GM12801 (cell line): ENCODE measurements around the gene TRAPPC3L.

Experiments used
- TF ChIP-seq, protein P1 (sequence below): IDR thresholded peaks from one replicate; pipeline ENCODE4 v1.5.1; 2011; ENCODE audit warnings: control low read depth; ENCODE audit not compliant: insufficient read length; ENCODE audit errors: extremely low read depth

The TRAPPC3L gene

DNA sequence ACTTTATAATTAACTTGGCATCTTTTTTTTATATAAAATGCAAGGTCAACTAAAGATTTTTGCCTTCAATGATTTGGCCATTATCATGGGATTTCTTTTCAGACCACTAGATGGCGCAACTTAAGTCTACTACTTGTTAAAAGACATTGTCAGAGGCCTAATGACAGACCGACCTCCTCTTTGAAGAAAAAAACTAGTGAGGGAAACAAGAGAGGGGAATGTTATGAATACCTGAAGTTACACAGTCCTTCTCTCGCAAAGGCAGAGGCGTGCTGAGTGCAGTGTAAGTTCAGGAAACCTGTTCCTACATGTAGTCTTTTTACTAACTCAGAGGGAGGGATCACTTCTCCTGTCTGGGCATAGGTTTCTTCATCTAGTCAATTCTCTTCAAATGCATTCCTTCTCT, 9.3 kb downstream of the TRAPPC3L start:
- TF ChIP-seq, protein P1, sequence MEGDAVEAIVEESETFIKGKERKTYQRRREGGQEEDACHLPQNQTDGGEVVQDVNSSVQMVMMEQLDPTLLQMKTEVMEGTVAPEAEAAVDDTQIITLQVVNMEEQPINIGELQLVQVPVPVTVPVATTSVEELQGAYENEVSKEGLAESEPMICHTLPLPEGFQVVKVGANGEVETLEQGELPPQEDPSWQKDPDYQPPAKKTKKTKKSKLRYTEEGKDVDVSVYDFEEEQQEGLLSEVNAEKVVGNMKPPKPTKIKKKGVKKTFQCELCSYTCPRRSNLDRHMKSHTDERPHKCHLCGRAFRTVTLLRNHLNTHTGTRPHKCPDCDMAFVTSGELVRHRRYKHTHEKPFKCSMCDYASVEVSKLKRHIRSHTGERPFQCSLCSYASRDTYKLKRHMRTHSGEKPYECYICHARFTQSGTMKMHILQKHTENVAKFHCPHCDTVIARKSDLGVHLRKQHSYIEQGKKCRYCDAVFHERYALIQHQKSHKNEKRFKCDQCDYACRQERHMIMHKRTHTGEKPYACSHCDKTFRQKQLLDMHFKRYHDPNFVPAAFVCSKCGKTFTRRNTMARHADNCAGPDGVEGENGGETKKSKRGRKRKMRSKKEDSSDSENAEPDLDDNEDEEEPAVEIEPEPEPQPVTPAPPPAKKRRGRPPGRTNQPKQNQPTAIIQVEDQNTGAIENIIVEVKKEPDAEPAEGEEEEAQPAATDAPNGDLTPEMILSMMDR = no peak

DNA sequence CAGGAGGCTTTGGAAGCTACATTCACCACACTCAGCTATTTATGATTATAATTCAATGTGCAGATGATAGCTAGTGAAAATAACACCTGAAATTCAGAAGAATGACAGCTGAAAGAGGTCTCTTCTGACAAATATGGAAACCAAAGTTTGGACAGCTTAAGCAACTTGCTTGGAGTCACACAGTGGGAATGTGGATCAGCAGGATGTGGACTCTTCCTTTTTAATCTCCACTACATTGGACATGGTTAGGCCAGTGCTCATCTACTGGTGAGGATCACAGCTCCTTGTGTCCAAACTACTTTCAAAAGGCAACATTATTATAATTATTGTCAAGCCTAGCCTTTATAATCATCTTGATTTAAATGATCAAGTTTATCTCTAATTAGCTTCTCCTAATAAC, 10.4 kb downstream of the TRAPPC3L start:
- TF ChIP-seq, protein P1 = no peak

DNA sequence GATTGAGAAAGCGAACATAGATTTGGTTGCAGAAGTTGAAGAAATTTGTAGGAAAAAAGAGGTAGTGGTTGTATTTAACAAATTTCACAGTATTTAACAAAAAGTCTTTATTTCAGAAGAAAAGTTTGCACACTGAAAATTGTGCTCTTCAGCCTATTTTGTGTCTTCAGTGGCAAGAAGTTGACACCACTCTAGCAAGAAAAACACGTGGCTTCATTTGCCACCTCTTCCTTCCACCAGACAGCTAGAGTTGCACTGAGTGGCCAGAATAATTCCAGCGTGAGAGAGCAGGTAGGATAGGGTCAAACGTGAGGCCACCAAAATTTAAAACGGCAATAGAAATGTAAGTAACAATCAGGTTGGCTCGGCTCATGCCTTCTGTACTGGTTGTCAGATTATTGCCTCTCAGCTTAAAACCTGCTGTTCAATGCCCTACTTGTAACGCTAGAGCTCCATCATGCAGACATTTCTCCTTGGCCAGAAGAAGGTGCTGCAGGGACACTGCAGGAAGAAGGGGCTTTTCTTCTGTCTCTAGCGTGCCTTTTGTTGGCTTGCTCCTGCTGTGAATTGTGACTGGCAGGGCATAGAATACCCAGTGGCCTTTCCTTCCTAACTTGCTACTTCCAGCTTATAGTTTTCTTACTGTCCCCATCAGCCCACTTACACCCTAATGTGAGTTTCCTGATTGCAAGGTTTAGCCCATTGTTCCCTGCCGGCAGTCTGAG, 12.1 kb downstream of the TRAPPC3L start:
- TF ChIP-seq, protein P1 = no peak

DNA sequence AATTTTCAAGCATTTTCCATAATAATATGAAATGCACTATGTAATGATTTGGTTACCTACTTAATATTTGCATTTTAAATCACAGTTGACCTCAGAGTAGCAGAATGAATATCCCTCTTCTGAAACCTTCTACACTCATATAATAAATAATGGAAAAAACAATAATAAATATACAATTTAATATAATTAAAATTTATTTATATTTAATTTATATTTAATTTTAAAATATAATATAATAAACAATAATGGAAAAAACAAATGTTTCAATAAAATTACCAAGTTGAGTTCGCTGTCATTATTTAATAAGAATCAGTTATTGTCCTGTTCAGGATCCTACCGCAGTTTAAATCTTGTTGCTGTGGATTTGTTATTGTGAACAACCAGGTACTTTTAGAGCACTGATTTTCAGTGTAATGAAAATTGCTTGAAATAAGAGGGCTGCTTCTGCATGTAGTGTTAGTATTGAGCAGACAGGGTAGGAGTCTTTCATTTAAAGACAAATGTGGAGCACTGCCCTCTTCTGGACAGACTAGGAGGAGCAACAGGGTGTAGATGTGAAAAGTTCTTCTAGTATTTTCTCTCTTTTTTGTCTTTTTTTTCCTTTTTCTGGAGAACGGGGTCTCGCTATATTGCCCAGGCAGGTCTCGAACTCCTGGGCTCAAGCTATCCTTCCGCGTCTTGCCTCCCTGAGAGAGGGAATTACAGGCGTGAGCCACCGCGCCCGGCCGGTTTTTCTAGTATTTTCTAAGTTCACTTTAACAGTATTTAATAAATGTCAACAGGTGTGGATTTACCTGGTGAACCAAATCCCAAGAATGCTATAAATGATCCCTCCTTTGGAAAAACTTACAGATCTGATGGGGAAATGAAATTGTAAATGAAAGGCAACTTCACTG, 13.6 kb downstream of the TRAPPC3L start:
- TF ChIP-seq, protein P1 = no peak

DNA sequence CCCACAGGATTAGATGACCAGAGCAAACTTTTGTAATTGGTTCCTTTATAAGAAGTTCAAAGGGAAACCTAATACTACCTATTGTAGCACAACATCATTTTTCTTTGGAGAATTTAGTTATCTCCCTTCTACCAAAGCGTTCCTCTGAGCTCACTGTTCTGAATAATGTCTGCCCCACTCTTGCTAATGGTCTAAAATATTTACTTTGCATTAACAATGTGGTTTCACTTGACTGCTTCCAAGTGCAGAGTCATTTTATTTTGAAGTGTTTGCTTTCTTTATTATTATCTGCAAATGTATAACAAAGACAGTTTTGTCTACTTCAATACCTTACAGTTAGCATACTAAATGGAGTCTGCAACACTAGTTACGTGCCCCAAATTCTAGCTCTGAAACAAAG, 15.0 kb downstream of the TRAPPC3L start:
- TF ChIP-seq, protein P1 = no peak

DNA sequence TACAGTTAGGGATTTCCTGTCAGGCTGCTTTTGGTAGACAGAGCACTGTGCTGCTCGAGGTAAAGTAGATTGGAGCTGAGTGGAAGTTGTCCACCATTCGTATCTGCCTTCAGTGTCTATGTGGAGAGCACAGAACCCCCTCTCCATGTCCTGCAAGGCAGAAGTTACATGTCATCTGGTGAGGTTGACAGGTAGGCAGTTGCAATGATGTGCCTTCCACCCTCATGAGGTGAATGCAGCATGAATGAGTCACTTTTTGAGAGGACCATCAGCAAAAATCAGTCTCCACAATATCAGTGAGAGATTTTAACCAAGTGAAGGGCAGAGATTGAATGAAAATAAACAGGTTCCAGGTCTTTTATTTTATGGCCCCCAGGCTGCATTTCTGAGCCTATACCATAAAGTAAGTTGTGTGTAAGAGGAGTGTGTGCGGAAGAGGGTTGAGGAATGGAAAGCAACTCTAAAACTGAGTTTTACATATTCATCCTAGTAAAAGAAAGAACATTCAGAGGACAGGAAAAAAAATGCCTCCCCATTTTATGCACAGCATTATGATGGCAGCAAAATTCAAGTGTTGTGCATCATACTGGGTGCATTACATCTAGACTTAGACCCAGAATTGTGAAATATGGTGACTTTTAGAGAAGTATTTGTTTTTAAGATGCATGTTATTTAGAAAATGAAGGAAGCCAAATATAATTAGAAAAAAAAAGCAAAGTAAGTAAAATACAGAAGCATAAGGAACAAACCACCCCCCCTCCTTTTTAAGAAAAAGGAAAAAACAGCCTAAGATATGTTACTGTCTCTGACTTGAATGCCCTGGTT, 15.8 kb downstream of the TRAPPC3L start:
- TF ChIP-seq, protein P1 = no peak

DNA sequence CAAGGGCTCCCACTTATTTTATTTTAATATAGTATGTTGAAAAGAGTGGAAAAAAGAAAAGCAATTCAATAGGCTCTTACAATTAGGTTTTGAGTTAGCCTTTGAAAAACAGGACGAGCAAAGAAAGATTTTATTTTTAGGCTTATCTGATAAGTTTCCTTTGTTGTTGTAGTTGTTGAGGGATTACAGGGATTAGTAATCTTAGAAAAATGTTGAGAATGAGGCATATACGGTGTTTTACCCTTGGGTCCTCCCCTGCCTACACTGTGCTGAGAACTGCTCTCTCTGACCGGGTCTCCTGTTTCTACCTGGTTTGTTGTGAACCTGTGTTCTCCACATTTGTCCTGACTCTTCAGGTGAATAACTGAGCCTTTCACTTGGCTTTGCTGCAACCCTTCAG, 16.7 kb downstream of the TRAPPC3L start:
- TF ChIP-seq, protein P1 = no peak
